Measurements from ENCODE around the gene SERPINB1.
"Not testable (repeated sequence)": the region's sequence is repeated elsewhere in the genome, so short reads cannot be mapped to it uniquely, and the experiment has no call there.

Gene SERPINB1

DNA sequence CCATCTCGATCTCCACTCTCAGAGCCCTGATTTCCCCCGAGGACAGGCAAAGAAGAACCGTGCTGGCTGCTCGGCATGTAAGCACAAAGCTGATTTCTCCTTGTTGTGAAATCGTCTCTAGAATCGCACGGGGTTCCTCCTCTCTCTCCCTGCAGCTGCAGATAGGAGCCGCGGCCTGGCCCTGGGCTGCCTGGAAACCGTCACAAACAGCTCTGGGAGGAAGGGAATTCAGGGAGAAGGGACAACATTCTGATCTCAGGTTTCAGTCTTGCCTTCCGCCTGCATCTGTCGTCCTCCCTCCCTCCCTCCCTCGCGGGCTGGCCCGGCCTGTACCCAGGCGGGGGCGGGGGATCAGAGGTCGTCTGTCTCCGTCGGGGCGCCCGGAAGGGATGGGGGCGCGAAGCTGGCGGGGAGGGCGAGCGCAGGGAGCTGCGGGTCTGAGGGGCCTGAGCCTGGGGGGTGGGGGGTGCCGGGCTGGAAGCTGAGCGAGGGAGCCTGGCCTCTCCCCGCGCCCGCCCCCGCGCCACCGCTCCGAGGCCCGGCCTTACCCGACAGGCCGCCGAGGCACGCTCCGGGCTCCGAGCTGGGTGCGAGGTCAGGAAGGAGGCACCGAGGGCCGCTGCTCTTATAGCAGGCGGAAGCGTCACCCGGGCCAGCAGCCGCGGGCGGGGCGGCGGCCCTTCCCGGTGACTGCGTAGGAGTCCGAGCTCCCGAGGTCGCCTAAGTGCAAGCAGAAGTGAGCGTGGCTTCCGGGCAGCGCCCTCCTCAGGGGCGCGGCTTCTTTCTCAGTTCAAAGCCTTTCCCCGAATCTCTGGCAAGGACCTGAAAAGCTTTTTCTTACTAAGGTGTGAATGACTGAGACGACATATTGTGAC lies at the start of gene SERPINB1:
SERPINB1 (minus strand) TSS at position 600 of the 875 bp plus-strand sequence. CDS start 1,277 bp downstream, outside the sequence.
- DNase-seq (ENCODE audit: low read depth), result peak; percentile 48

DNA sequence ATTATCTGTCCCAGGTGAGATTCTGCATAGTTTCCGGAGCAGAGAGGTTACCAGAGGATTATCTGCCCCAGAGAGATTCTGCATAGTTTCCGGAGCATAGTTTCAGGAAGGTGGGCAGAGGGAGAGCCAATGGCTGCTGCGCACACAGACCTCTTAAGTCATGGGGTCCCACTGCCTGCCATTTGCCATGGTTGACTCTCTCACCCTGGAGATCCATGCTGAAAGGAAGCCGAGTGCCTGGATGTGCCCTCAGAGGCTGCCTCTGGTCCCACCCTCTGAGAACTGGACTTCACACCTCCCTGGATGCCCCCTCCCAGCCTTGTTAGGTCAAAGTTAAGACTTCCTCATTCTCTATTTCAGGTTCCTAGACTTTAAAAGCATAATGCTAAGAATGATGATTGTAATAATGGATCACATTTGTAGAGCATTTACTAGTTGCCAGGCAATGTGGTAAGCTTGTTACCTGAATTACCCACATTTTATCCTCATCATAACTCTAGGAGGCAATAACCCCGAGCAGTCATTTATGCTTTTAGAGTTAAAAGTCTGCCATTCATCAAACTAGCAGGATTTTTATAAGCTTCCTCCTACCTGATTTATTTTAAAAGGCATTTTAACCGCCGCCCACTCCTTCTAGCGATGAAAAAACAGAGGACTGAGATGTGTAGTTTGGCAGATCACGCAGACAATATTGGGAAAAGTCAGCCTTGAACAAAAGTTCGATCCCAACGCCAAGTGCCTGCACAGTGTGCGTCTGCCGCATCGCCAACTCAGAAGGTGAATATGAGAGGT lies 49.5 kb upstream of the SERPINB1 start:
- no peak for DNase-seq (ENCODE audit: low read depth)

DNA sequence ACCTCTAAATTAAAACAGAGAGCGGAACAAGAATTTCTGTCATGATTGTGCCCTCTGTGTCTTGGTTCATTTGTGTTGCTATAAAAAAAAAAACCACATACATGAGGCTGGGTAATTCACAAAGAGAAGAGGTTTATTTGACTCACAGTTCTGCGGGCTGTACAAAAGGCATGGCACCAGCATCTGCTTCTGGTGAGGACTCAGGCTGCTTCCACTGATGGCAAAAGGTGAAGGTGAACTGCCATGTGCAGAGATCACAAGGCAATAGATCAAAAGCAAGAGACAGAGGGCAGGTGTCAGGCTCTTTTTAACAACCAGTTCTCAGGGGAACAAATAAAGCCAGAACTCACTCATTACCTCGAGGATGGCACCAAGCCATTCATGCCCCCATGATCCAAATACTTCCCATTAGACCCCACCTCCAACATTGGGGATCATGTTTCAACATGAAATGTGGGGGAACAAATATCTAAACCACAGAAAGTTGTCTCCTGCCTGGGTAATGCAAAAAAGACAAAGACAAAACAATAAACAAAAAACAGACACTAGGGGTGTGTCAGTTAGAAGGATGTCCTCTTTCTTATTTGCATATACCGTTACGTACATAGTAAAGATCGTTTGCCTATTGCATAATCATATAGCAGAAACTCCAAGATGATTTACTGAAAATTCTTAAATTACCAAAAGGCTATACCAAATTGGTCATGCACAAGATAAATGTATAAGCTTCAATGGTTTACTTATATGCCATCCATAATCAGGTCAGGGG lies 44.5 kb upstream of the SERPINB1 start:
- DNase-seq (ENCODE audit: low read depth), result no peak

DNA sequence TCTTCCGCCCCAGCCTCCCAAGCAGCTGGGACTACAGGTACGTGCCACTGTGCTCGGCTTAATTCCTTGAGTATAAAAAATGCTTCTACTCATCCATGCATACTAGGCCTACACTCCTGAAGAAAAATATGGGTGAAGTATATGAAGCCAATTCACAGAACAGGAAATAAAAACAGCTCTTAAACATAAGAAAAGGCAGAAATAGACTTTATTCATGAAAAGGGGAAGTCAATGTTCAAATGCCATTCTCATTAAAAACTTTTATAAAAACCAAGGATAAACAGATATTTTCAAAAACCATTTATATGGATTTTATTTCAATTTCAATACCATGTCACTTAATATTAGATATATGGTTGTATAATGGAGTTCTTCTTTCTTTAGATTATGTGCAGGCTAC lies 43.1 kb upstream of the SERPINB1 start:
- DNase-seq (ENCODE audit: low read depth), result no peak

DNA sequence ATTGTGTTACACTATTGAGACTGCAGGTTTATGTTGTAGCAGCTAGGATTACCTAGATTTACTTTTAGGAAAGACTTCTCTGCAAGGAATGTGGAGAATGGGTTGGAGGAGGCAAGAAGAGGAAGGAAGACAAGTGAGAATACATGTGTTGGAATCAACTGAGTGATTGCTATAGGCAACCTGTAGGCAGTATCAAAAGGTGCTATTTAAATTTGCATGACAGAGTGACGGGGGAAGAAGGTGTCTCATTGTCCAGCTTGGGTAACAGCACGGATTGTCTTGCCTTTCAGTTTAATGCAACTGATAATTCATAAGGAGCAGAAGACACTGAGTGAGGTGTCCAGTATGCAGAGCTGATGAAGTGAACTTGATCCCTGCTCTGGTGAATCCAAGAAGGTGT lies 42.0 kb upstream of the SERPINB1 start:
- DNase-seq (ENCODE audit: low read depth), result no peak

DNA sequence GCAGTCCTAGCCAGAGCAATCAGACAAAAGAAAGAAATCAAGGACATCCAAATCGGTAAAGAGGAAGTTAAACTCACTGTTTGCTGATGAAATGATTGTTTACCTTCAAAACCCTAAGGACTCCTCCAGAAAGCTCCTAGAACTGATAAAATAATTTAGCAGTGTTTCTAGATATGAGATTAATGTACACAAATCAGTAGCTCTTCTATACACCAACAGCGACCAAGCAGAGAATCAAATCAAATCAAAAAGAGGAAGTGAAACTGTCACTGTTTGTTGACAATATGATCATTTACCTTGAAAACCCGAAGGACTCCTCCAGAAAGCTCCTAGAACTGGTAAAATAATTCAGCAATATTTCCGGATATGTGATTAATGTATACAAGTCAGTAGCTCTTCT lies 39.8 kb upstream of the SERPINB1 start:
- no peak for DNase-seq (ENCODE audit: low read depth)

DNA sequence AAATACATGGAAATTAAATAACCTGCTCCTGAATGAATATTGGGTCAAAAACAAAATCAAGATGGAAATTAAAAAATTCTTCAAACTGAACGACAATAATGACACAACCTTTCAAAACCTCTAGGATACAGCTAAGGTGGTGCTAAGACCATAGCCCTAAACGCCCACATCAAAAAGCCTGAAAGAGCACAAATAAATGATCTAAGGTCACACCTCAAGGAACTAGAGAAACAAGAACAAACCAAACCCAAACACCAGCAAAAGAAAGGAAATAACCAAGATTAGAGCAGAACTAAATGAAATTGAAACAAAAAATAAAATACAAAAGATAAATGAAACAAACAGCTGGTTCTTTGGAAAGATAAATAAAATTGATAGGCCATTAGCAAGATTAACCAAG lies 38.5 kb upstream of the SERPINB1 start:
- not testable (repeated sequence) for DNase-seq (ENCODE audit: low read depth)

DNA sequence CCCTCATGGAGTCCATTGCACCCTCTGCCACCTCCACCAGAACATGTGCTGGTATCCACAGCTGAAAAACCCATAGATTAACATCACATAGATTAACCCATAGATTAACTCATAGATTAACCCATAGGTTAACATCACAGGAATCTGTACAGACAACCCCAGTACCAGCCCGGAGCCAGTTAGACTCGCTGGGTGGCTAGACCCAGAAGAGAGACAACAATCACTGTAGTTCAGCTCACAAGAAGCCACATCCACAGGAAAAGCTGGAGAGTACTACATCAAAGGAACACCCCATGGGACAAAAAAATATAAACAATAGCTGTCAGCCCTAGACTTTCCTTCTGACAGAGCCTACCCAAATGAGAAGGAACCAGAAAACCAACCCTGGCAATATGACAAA lies 36.3 kb upstream of the SERPINB1 start:
- no peak for DNase-seq (ENCODE audit: low read depth)

DNA sequence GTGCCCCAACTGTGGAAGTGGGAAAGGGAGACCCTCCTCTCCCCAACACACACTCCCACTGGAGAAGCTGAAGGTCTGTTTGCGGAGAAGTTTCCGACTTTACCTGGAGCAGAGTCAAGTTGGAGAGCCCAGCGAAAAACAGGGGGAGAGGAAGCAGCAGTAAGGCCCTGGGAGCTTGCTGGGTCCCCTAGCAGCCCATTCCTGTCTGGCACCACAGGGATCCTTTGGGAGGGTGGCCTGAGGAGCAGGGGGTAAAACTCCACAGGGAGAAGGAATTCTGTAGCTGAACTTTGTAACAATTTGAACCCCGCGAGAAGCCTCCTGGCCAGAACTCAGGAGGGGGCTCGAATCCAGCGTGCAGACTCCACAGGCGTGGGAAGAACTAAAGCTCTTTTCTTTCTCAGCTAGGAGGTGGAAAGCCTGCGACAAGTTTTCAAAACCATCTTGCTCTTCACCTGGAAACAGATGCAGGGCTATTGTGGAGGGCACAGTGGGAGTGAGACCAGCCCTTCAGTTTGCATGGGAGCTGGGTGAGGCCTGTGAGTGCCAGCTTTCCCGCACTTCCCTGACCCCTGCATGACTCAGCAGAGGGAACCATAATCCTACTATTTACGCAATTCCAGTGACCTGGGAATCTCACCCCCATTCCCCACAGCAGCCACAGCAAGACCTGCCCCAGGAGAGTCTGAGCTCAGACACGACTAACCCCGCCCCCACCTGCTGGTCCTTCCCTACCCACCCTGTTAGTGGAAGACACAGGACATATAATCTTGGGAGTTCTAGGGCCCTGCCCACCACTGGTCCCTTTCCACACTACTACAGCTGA lies 35.6 kb upstream of the SERPINB1 start:
- no peak for DNase-seq (ENCODE audit: low read depth)

DNA sequence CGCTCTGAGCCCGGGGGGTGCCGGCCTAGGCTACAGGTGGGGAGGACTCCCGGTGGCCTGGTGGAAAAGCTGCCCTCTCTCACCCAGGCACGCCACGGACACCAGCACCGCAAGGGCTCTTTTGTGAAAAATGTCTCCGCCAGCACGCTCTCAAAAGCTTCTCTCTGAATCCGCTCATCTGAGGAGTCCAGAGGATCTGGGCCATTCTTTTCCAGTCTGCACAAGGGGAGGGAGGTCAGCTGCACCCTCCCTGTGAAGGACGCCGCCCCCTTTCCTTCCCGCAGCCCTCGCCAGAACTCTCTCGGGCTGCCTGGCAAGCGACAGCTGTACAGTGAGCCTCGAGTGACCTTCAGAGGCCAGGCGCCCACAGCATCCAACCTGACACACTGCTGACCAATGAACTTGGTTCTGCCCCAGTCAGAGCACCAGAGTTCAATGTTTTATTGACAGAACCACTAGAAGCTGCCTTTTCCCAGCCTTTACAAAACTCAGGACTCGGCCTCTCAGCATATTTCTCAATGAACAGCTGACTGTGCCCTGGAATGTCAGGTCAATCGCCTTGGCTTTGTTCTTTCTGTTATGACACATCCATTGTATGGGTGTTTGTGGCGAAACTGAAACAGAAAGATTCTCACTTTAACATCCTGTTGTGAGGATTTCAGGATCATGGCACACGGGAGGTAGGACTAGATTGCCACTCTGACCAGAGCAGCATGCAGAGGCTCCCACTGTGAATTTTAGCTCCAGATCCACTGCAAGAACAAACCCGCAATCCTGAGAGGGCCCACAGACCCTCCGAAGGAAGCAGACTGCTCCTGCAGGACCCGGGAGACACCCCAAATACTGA lies 34.8 kb upstream of the SERPINB1 start:
- DNase-seq (ENCODE audit: low read depth), result no peak

DNA sequence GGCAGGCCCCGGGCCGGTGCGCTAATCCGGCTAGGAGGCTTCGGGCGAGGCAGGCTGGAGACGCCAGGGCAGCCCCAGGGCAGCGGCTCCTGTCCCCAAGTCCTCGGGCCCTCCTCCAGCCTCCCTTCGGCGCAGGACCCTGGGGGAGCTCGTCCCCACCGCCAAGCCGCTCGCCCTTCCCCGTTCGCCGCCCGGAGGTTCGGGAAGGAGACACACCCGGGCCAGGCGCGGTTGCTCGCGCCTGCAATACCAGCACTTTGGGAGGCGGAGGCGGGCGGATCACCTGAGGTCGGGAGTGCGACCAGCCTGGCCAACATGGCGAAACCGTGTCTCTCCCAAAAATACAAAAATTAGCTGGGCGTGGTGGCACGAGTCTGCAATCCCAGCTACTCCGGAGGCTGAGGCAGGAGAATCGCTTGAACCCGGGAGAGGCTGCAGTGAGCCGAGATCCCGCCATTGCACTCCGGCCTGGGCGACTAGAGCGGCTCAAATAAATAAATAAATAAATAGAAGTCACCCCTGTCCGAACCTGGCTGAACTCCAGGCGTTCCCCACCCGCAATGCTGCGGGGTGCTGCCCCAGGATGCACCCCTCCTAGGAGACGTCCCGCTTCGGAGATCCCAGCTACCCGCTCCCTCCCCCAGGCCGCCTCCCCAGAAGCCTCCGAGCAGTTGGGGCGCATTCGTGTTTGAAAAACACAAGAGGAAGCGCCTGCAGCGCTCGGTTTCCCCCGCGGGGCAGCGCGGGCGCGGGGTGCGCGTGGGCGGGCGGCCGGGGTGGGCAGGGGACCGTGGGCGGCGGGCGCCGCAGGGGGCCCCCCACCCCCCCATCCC lies 33.9 kb upstream of the SERPINB1 start:
- no peak for DNase-seq (ENCODE audit: low read depth)

DNA sequence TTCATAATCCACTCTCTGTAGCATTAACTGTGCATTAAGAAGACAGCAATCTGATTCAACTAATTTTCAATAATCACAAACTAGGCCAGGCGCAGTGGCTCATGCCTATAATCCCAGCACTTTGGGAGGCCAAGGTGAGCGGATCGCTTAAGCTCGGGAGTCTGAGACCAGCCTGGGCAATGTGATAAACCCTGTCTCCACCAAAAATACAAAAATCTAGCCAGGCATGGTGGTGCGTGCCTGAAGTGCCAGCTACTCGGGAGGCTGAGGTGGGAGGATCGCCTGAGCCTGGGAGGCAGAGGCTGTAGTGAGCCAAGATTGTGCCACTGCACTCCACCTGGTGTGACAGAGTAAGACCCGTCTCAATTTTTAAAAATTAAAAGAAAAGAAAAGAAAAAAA lies 32.0 kb upstream of the SERPINB1 start:
- no peak for DNase-seq (ENCODE audit: low read depth)

DNA sequence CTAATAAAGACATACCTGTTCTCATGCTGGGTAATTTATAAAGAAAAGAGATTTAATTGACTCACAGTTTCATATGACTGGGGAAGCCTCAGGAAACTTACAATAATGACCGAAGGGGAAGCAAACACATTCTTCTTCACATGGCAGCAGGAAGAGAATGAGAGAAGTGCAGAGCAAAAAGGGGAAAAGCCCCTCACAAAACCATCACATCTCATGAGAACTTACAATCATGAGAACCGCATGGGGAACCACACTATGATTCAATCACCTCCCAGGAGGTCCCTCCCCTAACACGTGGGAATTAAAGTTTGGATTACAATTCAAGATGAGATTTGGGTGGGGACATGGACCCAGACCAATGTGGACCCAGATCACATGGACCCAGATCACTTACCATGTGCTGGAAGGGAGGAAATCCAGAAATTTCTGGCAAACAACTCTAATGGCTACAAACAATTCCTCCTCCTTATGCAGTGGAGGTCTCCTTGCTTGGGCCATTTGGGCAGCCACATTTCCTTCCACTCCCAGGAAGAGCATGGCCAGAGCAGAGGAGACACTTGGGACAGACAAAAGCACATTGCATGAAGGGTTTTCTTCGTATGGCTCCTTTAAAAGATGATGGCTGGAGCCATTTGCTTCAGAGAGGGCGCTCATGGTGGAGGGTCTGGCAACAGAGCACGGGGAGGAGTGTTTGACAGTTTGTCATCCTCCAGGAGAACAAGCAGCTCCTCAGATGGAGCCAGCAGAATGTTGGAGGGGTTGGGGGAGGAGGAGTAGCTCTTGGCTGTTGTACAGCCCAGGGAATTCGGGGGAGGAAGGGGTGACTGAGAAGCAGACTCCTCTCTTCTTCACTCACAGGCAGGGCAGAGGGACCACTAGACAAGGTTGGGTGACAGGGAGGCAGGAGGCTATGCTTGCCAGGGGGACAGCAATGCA lies 31.0 kb upstream of the SERPINB1 start:
- no peak for DNase-seq (ENCODE audit: low read depth)

DNA sequence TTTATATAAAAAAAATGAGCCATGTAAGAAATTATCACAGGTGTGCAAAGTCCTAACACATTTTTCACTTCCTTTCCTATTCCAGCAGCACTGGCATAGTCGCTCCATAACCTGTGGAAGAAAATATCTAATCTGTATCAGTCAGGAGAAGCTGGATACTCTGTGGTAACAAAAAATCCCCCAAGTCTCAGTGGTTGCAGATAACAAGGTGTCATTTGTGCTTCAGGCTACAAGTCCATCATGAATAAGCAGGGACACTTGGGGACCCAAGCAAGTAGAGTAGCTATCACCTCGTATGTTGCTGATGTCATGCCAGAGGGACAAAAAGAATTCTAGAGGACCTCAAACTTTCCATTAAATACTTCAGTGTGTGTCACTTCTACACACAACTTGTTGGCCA lies 30.3 kb upstream of the SERPINB1 start:
- DNase-seq (ENCODE audit: low read depth), result no peak

DNA sequence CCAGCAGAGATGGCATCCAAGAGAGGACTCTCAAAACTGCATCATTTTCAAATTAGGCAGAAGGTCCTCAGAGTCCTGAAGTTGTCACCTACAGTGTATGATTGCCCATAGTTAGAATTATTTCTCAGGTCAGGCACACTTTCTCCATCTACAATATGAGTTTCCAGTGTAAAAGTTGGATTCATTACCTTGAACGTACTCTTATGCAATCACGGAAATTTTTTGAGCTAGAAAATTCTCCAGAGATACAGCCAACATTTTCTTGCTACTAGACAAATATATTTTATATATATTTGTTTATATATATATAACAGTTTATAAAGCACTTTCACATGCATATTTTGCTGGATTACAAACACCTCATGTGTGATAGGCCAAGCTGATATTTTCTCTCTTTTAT lies 29.4 kb upstream of the SERPINB1 start:
- no peak for DNase-seq (ENCODE audit: low read depth)

DNA sequence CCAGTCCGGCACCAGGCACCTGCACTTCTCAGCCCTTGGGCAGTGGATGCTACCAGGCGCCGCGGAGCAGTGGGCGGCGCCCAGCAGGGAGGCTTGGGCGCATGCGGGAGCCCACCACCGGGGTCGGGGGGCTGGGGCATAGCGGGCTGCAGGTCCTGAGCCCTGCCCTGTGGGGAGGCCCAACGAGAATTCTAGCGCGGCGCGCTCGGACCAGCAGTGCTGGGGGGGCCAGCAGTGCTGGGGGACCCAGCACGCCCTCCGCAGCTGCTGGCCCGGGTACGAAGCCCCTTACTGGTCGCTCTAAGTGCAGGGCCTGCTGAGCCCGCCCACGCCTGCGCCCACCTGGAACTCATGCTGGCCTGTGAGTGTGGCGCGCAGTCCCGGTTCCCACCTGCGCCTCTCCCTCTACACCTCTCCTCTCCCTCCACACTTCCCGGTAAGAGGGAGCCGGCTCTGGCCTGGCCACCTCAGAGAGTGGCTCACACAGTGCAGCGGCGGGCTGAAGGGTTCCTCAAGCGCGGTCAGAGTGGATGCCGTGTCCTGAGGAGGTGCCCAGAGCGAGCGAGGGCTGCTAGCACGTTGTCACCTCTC lies 28.5 kb upstream of the SERPINB1 start:
- DNase-seq (ENCODE audit: low read depth), result no peak

DNA sequence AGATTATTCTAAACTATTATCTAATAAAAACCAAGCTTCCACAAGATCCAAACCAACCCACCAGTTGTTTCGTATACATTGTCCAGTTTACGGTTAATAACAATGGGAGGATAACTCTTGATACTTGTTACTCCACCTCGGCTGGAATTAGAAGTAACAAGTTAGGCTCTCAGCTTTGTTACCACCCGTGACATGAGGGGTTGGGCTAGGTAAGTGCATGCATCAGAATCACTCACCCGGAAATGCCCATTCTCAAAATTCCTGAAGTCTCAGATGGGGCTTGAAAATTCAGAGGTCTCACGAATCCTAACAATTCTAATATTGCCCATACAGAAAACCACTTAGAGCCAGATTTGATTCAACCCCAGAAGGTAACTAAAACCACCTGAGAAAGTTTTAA lies 27.0 kb upstream of the SERPINB1 start:
- no peak for DNase-seq (ENCODE audit: low read depth)

DNA sequence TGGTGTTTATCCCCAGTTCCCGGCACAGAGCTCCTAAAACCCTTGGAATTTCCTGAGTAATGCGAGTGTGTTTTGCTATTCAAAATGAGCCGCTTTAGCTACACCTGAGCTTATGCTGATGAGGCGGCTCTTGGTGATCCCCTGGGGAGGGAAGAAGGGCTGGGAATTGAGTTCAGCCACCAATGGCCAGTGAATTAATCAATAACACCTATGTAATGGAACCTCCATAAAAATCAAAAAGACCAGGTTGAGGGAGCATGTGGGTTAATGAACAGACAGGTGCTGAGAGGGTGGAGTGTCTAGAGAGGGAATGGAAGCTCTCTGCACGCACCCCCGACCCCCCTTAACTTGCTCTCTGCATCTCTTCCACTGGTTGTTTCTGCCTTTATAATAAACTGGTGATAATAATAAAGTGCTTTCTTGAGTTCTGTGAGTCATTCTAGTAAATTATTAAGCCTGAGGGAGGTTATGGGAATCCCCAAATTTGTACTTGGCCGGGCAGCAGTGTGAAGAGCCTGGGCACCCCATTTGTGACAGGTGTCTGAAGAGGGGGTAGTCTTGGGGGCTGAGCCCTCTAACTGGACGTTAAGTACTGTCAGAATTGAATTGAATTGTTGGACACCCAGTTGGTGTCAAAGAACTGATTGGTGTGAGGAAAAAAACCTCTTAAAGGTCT lies 24.6 kb upstream of the SERPINB1 start:
- DNase-seq (ENCODE audit: low read depth), result no peak

Measured in stimulated activated CD8-positive, alpha-beta memory T cell treated with anti-CD3 and anti-CD28 coated beads, Interleukin-15, amount 100 ng/mL, for 1 hour (primary cell).